NCI-H1048 (cell line): ENCODE results near the gene ZNF211.

Source experiments
- DNase-seq: peaks from one replicate; lab custom pipeline; 2025; lab: John Stamatoyannopoulos, UW

Gene ZNF211

GRCh38 chr19:57656346-57656745 is 23.4 kb downstream of the ZNF211 start:
- DNase-seq = no peak

GRCh38 chr19:57664269-57665127 is 31.5 kb downstream of the ZNF211 start:
- no peak for DNase-seq

DNA sequence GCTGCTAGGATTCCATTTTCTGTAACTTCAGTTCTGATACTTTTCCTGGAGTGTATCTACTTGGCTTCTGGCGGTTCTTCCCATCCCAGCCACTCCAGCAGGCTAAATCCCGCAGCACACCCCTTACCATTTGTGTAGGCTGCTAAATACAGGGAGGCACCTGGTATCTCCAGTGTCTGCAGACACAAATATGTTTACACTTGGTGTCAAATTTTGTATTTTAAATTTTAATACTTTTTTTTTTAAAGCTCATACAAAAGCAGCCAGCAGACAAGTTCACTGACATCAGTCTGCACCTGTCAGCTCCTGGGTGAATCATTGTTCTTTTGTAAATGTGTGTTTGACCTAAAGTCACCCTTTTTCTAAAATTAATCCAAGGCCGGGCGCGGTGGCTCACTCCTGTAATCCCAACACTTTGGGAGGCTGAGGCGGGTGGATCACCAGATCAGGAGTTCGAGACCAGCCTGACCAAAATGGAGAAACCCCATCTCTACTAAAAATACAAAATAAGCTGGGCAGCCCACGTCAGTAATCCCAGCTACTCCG is 32.4 kb downstream of the ZNF211 start:
- no peak for DNase-seq

GRCh38 chr19:57667228-57667627 is 34.3 kb downstream of the ZNF211 start:
- no peak for DNase-seq

GRCh38 chr19:57668635-57669034 is 35.7 kb downstream of the ZNF211 start, which contains the start of gene ZSCAN4:
Gene ZSCAN4, plus strand, starts transcription at chr19:57668935. Its CDS starts 7,211 bp downstream, at chr19:57676146.
- no peak for DNase-seq

DNA sequence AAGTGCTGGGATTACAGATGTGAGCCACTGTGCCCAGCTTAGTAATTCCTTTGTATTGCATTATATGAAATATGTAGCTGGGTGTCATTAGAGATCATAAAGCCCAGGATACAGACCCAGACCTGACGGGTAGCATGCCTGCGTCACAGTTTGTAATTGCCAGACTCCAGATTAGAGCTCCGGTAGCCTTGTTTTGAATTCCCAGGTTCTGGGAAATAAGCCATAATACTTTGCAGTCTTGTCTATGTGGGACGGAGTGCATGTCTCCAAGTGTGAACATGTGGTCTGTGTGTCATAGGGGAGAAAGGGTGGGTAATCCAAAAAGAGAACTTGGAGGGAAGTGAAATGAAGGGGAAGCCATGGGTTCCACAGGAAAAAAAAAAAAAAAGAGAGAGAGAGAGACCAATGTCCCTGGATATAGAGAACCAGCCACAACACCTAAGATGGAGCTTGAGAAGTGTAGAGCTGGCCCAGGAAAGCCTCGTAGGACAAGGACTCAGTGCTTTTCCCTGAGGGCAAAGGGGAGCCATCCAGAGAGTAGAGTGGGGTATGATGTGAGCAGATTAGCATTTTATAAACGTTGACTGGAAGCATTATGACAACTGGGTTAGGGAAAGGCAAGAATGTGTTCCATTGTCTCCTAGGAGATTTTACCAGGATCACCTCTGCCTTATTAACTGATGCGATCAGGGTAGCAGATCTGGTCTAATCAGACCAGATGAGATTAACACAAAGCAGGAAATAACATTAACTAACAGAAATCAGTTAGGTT is 38.3 kb downstream of the ZNF211 start:
- DNase-seq = no peak

DNA sequence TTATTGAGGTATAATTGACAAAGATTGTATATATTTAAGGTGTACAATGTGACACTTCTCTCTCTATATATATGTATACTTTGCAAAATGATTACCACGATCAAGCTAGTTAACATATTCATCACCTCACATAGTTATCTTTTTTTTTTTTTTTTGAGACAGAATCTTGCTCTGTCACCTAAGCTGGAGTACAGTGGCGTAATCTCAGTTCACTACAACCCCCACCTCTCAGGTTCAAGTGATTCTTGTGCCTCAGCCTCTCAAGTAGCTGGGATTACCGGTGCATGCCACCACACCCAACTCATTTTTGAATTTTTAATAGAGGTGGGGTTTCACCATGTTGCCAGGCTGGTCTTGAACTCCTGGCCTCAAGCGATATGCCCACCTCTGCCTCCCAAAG is 39.5 kb downstream of the ZNF211 start:
- DNase-seq = no peak

DNA sequence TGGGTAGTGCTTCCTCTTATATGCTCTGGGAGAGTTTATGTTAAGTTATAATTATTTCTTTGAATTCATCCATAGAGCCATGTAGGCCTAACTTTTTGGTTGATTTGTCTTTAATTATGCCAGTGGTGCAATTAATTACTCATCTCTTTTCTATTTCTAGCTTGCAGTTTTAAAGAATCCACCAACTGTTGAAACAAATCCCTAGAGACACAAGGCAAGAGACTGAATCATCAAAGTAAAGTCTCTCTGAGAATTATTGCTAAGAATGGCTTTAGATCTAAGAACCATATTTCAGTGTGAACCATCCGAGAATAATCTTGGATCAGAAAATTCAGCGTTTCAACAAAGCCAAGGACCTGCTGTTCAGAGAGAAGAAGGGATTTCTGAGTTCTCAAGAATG is 42.9 kb downstream of the ZNF211 start:
- DNase-seq = no peak

DNA sequence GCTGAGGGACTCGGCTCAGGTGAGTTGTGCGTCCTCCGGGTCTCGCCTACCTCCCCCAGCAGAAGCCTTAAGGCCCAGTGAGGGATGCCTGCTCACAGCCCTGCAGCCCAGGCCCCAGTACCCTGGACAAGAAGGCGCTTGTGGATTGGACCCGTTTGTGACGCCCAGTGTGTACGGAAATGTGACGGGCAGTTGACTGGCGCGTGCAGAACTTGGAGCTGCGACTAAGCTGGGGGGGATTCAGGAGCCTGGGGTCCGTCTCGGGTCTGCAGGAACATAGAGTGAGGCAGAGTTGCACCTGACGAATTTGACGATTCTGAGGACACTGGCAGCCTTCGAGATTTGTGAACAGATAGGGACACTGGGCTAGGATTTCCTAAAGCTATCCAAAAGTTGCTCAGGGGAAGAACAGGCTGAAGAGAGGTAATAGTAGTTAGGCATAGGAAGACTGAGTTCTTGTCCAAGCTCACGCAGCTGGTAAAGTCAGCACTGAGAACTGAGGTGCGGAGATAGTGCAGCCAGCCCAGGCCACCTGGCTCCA is 49.3 kb downstream of the ZNF211 start:
- DNase-seq = no peak

DNA sequence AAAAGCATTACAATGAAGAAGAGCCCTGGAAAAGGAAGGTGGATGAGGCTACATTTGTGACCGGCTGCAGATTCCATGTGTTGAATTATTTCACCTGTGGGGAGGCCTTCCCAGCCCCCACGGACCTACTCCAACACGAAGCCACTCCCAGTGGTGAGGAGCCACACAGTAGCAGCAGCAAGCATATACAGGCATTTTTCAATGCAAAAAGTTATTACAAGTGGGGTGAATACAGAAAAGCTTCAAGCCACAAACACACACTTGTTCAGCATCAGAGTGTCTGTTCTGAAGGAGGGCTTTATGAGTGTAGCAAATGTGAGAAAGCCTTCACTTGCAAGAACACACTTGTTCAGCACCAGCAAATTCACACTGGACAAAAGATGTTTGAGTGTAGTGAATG is 53.8 kb downstream of the ZNF211 start:
- no peak for DNase-seq

DNA sequence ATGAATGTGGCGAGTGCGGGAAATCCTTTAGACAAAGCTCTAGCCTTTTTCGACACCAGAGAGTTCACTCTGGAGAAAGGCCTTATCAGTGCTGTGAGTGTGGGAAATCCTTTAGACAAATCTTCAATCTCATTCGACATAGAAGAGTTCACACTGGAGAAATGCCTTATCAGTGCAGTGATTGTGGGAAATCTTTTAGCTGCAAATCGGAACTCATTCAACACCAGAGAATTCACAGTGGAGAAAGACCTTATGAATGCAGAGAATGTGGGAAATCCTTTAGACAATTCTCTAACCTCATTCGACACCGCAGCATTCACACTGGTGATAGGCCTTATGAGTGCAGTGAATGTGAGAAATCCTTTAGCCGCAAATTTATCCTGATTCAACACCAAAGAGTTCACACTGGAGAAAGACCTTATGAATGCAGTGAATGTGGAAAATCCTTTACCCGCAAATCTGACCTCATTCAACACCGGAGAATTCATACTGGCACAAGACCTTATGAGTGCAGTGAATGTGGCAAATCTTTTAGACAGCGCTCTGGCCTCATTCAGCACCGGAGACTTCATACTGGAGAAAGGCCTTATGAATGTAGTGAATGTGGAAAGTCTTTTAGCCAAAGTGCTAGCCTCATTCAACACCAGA is 54.5 kb downstream of the ZNF211 start:
- DNase-seq = no peak

GRCh38 chr19:57688011-57688763 is 55.2 kb downstream of the ZNF211 start:
- no peak for DNase-seq

DNA sequence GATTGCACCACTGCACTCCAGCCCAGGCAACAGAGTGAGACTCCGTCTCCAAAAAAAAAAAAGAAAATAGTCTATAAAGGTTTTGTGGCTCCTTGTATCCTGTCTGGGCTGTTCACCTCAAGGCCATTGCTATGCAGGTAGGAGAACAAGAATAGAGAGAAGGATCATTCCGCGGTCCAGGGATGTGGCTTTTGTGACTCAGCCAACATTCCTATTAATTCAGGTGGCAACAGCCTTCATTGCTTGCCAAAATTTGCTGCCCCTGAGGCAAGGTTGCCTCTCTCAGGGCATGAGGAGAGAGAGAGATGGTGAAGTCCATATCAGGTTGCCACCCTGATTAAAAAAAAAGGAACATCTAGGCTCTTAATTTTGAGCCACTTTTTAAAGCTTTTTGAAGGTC is 56.8 kb downstream of the ZNF211 start:
- no peak for DNase-seq
